Measurements from ENCODE around the gene PFKFB1. TPM values are rescaled to one million over a fixed set of nuclear protein-coding genes. Genes with fewer than 3 reads are reported as not detected.

Gene PFKFB1
- total RNA-seq, 1 donor from 2014 or later: 0.77 TPM

DNA sequence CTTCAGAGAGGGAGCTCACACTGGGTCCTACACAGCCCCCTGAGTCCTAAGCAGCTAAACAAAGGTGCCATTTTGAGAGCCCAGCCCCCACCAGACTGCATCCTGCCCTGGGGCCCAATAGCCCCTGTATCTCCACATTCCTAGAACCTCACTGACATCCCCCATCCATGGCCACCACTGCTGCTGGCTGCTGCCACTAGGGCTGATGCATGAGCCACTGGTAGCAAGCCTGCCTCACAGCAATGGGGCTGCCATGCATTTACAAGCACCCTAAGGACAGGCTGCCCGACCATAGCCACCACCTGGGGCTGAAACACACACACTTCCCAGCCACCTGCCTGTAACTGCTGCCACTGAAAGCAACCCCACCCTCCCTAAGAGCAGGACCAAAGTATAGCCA, 99.8 kb downstream of the PFKFB1 start:
- no peaks in the 10 kb centered on the region for H3K4me1 Mint-ChIP-seq (ENCODE audit: low read depth)
- no peak overlapping the region for H3K4me3 Mint-ChIP-seq (ENCODE audit: low read depth)
- no peaks in the 10 kb centered on the region for H3K36me3 Mint-ChIP-seq (ENCODE audit: insufficient read depth)
- H3K27ac Mint-ChIP-seq: no peak overlapping the region
- DNase-seq (ENCODE audit: low spot score, unreplicated experiment): no peak
- TF ChIP-seq, protein P1, sequence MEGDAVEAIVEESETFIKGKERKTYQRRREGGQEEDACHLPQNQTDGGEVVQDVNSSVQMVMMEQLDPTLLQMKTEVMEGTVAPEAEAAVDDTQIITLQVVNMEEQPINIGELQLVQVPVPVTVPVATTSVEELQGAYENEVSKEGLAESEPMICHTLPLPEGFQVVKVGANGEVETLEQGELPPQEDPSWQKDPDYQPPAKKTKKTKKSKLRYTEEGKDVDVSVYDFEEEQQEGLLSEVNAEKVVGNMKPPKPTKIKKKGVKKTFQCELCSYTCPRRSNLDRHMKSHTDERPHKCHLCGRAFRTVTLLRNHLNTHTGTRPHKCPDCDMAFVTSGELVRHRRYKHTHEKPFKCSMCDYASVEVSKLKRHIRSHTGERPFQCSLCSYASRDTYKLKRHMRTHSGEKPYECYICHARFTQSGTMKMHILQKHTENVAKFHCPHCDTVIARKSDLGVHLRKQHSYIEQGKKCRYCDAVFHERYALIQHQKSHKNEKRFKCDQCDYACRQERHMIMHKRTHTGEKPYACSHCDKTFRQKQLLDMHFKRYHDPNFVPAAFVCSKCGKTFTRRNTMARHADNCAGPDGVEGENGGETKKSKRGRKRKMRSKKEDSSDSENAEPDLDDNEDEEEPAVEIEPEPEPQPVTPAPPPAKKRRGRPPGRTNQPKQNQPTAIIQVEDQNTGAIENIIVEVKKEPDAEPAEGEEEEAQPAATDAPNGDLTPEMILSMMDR (IDR thresholded peaks at IDR 0.05; ENCODE audit: unreplicated experiment): no peak
- H3K27me3 Mint-ChIP-seq: no peaks in the 10 kb centered on the region
- H3K9me3 Mint-ChIP-seq (ENCODE audit: low read depth): peaks cover 39% of the 10 kb centered on the region

- no peak overlapping the region for H3K4me3 Mint-ChIP-seq (ENCODE audit: low read depth)
- DNase-seq (ENCODE audit: low spot score, unreplicated experiment): no peak
- no peaks in the 10 kb centered on the region for H3K36me3 Mint-ChIP-seq (ENCODE audit: insufficient read depth)
- no peak overlapping the region for H3K27ac Mint-ChIP-seq
- no peaks in the 10 kb centered on the region for H3K27me3 Mint-ChIP-seq
- TF ChIP-seq, protein P1 (IDR thresholded peaks at IDR 0.05; ENCODE audit: unreplicated experiment): peak; percentile 47
- H3K4me1 Mint-ChIP-seq (ENCODE audit: low read depth): no peaks in the 10 kb centered on the region
- peaks cover 35% of the 10 kb centered on the region for H3K9me3 Mint-ChIP-seq (ENCODE audit: low read depth)
These were observed 102.4 kb downstream of the PFKFB1 start for GRCh38 chrX:54891573-54891972.

DNA sequence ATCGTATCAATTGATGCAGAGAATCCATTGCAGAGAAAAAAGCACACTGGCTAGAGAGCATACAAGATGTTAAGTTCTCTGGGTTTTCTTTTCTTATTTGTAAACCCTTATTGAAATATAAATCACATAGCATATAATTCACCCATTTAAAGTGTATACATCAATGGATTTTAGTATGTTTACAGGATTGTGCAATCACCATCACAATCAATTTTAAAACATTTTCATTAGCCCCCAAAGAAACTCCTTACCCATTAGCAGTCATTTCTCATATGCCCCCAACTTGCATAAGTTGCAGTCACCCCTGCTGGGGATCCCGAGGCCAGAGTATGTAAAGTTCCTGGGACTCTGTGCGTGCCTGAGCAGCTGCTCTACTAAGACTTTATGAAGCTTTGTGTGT, 108.2 kb downstream of the PFKFB1 start:
- Mint-ChIP-seq H3K27ac (no peak overlapping the region), H3K9me3 (ENCODE audit: low read depth) (peaks cover 26% of the 10 kb centered on the region)

More for the DNA sequence above, 108.2 kb downstream of the PFKFB1 start:
- DNase-seq (ENCODE audit: low spot score, unreplicated experiment): no peak
- no peaks in the 10 kb centered on the region for H3K27me3 Mint-ChIP-seq
- H3K4me1 Mint-ChIP-seq (ENCODE audit: low read depth): no peaks in the 10 kb centered on the region
- H3K36me3 Mint-ChIP-seq (ENCODE audit: insufficient read depth): no peaks in the 10 kb centered on the region
- TF ChIP-seq, protein P1 (IDR thresholded peaks at IDR 0.05; ENCODE audit: unreplicated experiment): no peak
- no peak overlapping the region for H3K4me3 Mint-ChIP-seq (ENCODE audit: low read depth)

Other genes starting within 250 kb of the PFKFB1 start
- not detected in 2 replicates for gene ITIH6, start 195.9 kb downstream of the PFKFB1 start, total RNA-seq
- gene MAGED2, start 186.4 kb downstream of the PFKFB1 start, total RNA-seq: 244 and 247 TPM in 2 replicates
- gene TRO, start 73.4 kb downstream of the PFKFB1 start, total RNA-seq: 156 and 169 TPM in 2 replicates
- 18.5 and 21.4 TPM in 2 replicates for gene APEX2, start 6.2 kb upstream of the PFKFB1 start, total RNA-seq
- not detected in 2 replicates for gene ALAS2, start 36.8 kb upstream of the PFKFB1 start, total RNA-seq
- gene PAGE2B, start 80.8 kb upstream of the PFKFB1 start, total RNA-seq: not detected in 2 replicates
- gene PAGE2, start 94.8 kb upstream of the PFKFB1 start, total RNA-seq: not detected in 2 replicates
- gene PAGE5, start 226.2 kb upstream of the PFKFB1 start, total RNA-seq: not detected in 2 replicates

Measured in progenitor cell of endocrine pancreas (in vitro differentiated cells).